B cell (primary cell): ENCODE data around the gene C2orf78. TPM values are rescaled to one million over a fixed set of nuclear protein-coding genes. Genes with fewer than 3 reads are reported as not detected.

Experiments used
- ATAC-seq: fragments of 200-7000 bp; cut with Tn5 transposase; one replicate; pipeline ENCODE4 v1.10.0; 2021; ENCODE audit warnings: low read depth, mild to moderate bottlenecking, moderate number of reproducible peaks, moderate library complexity
- CTCF ChIA-PET: fragments of 350-600 bp; sonication (Branson Sonifier 250); formaldehyde crosslinking; loops from one replicate; lab custom pipeline; 2021; ENCODE audit warnings: antibody characterized with exemption, inconsistent platforms; lab: Charles Lee
- POLR2A ChIA-PET: fragments of 350-600 bp; sonication (Branson Sonifier 250); formaldehyde crosslinking; loops from one replicate; lab custom pipeline; 2021; ENCODE audit warnings: antibody characterized with exemption; lab: Charles Lee
- DNase-seq: peaks from one replicate; pipeline ENCODE4 v3.0.0; 2013
- H2AFZ ChIP-seq: 2 replicates; pipeline ENCODE4 v1.6.1; 2012; ENCODE audit warnings: mild to moderate bottlenecking, low read depth, low read length; ENCODE audit not compliant: insufficient read depth, poor library complexity, severe bottlenecking
- H3K27ac ChIP-seq, 2 donors: 1 replicate in 1 of 2; 2 replicates in 1 of 2; pipeline ENCODE4 v1.5.1; 2012 to 2013; ENCODE audit warnings: low read length in 2 of 2, mild to moderate bottlenecking in 2 of 2, moderate library complexity in 1 of 2
- H3K27me3 ChIP-seq, 4 experiments: fragments of 200-600 bp in 1 of 4; sonication (generic) in 1 of 4; replicated peaks in 1 of 4; 1 replicate in 2 of 4; 2 replicates in 2 of 4; pipeline versions ENCODE4 v1.6.1 to v1.7.0; 2013 to 2016; ENCODE audit warnings: low read length in 3 of 4, mild to moderate bottlenecking in 2 of 4, mixed read lengths in 1 of 4, moderate library complexity in 1 of 4; ENCODE audit not compliant: insufficient read depth in 4 of 4, control insufficient read depth in 3 of 4; ENCODE audit errors: control extremely low read depth in 1 of 4
- H3K36me3 ChIP-seq, 2 experiments: replicated peaks in 1 of 2; 1 replicate in 1 of 2; 2 replicates in 1 of 2; pipeline versions ENCODE4 v1.6.1 to v1.7.1; 2013; ENCODE audit warnings: low read length in 1 of 2; ENCODE audit not compliant: insufficient read depth in 2 of 2, control insufficient read depth in 1 of 2; ENCODE audit errors: control extremely low read depth in 1 of 2, extremely low read depth in 1 of 2
- H3K4me1 ChIP-seq, 2 donors: fragments of 200-600 bp in 1 of 2; sonication (generic) in 1 of 2; 1 replicate in 1 of 2; 2 replicates in 1 of 2; pipeline versions ENCODE4 v1.5.1 to v1.6.1; 2013 to 2017; ENCODE audit warnings: low read length in 2 of 2; ENCODE audit not compliant: control insufficient read depth in 2 of 2, insufficient read depth in 2 of 2
- H3K4me2 ChIP-seq: replicated peaks from 2 replicates; pipeline ENCODE3; 2012; ENCODE audit warnings: mild to moderate bottlenecking, low read depth, low read length; ENCODE audit not compliant: poor library complexity, severe bottlenecking
- H3K4me3 ChIP-seq, 5 experiments: fragments of 200-600 bp in 1 of 5; sonication (generic) in 1 of 5; 1 replicate in 3 of 5; 2 replicates in 2 of 5; pipeline versions ENCODE4 v1.5.1 to v1.7.0; 2011 to 2016; ENCODE audit warnings: low read length in 4 of 5, mild to moderate bottlenecking in 4 of 5, low read depth in 2 of 5, control low read depth in 1 of 5, moderate library complexity in 1 of 5; ENCODE audit not compliant: insufficient read depth in 1 of 5; ENCODE audit errors: control extremely low read depth in 1 of 5, extremely low read depth in 1 of 5
- H3K79me2 ChIP-seq: fragments of 200-600 bp; sonication (generic); one replicate; pipeline ENCODE4 v1.6.0; 2016; ENCODE audit warnings: low read length; ENCODE audit not compliant: control insufficient read depth, insufficient read depth
- H3K9ac ChIP-seq: fragments of 200-600 bp; sonication (generic); 2 replicates; pipeline ENCODE4 v1.6.1; 2017; ENCODE audit warnings: mild to moderate bottlenecking, low read length, moderate library complexity
- H3K9me3 ChIP-seq, 3 donors: one replicate each; pipeline versions ENCODE4 v1.6.1 to v1.7.1; 2013; ENCODE audit warnings: low read length in 2 of 3; ENCODE audit not compliant: control insufficient read depth in 2 of 3, insufficient read depth in 1 of 3; ENCODE audit errors: control extremely low read depth in 1 of 3
- H4K20me1 ChIP-seq: 2 replicates; pipeline ENCODE4 v1.6.0; 2012; ENCODE audit warnings: mild to moderate bottlenecking, low read length; ENCODE audit not compliant: insufficient read depth, control insufficient read depth, poor library complexity, severe bottlenecking
- H3K27ac Mint-ChIP-seq: one replicate; pipeline ENCODE4 v1.8.0; 2021; ENCODE audit warnings: mixed read lengths
- H3K27me3 Mint-ChIP-seq: one replicate; pipeline ENCODE4 v1.8.0; 2021; ENCODE audit warnings: mixed read lengths
- H3K4me1 Mint-ChIP-seq: one replicate; pipeline ENCODE4 v1.8.0; 2021; ENCODE audit warnings: mixed read lengths
- H3K4me3 Mint-ChIP-seq: one replicate; pipeline ENCODE4 v1.8.0; 2021; ENCODE audit warnings: mixed read lengths
- H3K9me3 Mint-ChIP-seq: one replicate; pipeline ENCODE4 v1.8.0; 2022; ENCODE audit warnings: mixed read lengths; ENCODE audit not compliant: insufficient read depth
- EZH2 ChIP-seq: IDR thresholded peaks from 2 replicates; pipeline ENCODE4 v1.6.1; 2012; ENCODE audit warnings: borderline replicate concordance, low read depth, mild to moderate bottlenecking, moderate library complexity, low read length; ENCODE audit not compliant: insufficient read depth, poor library complexity, severe bottlenecking
- WGBS: methylation state at CpG from one replicate; pipeline ENCODE4 v1.1.5; 2013; ENCODE audit warnings: missing lambda C conversion rate; ENCODE audit not compliant: insufficient coverage; 5-methylcytosine and 5-hydroxymethylcytosine counted together
- intact Hi-C: fragments of 100-400 bp; cut with micrococcal nuclease; formaldehyde crosslinking; loops from one replicate; pipeline ENCODE4 v1.10.0; 2022
- polyA plus RNA-seq: library from polyadenylated mRNA; depleted of rRNA; stranded (reverse); fragments of >200 nt; gene quantifications from 2 replicates; pipeline ENCODE4 v1.2.3, GENCODE V29; 2012
- total RNA-seq, 2 donors: library from RNA; stranded (reverse); fragments of 120-200 nt in 1 of 2; gene quantifications; 1 replicate in 1 of 2; 2 replicates in 1 of 2; pipeline versions ENCODE4 v1.2.3 to v1.2.4, GENCODE V29; 2013 to 2022
- TF ChIP-seq, protein P1 (sequence below): fragments of 200-600 bp; IDR thresholded peaks from one replicate; pipeline ENCODE4 v1.8.0; 2022; ENCODE audit warnings: antibody characterized with exemption, mild to moderate bottlenecking

Gene C2orf78
- total and polyA plus RNA-seq, 2 donors (not counting 1 experiment from before 2014, with no cell fraction given): not detected

DNA sequence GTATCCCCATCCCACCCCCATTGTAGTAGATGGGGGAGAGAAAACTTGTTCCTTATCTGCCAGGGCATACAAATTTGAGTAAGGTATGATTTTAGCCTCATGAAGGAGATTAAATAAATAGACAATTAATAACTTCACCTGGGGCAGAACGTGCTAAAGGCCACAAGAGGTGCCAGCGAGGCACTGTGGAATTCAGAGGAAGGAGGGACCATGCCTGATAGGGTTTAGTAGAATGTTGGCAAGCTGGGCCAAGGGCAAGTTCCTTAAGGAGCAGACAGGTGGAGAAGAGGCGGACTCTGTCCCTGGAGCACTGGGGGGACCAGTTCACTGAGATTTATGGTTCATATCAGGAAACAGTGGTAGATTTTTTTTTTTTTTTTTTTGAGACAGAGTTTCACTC, 67.3 kb downstream of the C2orf78 start:
- no peak for TF ChIP-seq EZH2
- TF ChIP-seq, protein P1, sequence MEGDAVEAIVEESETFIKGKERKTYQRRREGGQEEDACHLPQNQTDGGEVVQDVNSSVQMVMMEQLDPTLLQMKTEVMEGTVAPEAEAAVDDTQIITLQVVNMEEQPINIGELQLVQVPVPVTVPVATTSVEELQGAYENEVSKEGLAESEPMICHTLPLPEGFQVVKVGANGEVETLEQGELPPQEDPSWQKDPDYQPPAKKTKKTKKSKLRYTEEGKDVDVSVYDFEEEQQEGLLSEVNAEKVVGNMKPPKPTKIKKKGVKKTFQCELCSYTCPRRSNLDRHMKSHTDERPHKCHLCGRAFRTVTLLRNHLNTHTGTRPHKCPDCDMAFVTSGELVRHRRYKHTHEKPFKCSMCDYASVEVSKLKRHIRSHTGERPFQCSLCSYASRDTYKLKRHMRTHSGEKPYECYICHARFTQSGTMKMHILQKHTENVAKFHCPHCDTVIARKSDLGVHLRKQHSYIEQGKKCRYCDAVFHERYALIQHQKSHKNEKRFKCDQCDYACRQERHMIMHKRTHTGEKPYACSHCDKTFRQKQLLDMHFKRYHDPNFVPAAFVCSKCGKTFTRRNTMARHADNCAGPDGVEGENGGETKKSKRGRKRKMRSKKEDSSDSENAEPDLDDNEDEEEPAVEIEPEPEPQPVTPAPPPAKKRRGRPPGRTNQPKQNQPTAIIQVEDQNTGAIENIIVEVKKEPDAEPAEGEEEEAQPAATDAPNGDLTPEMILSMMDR: peak; percentile 16
- Mint-ChIP-seq H3K27me3 (no peaks in the 10 kb centered on the region), H3K4me1 (peaks cover 2% of the 10 kb centered on the region), H3K9me3 (no peaks in the 10 kb centered on the region), H3K27ac (no peak overlapping the region), H3K4me3 (no peak overlapping the region)
- intact Hi-C loops: no loop called here
- Histone ChIP-seq H3K9ac (no peak overlapping the region), H3K4me1 (no peaks in the 10 kb centered on the region), H3K4me3 (no peak overlapping the region), H3K4me2 (no peak overlapping the region), H2AFZ (no peak overlapping the region), H3K27me3 (no peaks in the 10 kb centered on the region), H3K27ac (no peak overlapping the region), H3K9me3 (no peaks in the 10 kb centered on the region), H3K79me2 (no peaks in the 10 kb centered on the region), H4K20me1 (no peaks in the 10 kb centered on the region), H3K36me3 (peaks cover 7 to 86% of the 10 kb centered on the region in 2 experiments)
- DNase-seq (peak; percentile 17), ATAC-seq (no peak)
- ChIA-PET POLR2A (no interaction called here), CTCF (interaction anchor here (0.7 kb wide), 2 partner anchors 137 to 536 kb away, joined by 3 read pairs; no protein-coding TSS in a partner anchor)
- WGBS: 80% methylated on average over 3 of the region's 3 CpGs

DNA sequence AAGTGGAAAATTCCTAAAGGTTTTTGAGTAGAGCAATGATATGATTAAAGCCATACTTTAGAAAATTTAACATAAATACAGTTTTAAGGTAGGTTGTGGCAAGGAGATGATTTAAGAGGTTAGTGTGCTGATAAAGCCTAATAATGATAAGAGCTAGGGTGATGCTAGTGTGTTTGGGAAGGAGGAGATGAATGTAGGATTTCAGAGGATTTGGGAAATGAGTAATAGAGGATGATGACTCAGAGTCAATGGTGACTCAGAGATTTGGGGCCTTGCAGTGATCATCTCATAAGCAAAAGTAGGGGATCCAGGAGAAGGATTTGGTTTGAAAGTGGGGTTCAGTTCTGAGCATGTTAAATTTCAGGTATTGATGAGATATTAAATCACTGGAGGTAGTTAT, 68.0 kb downstream of the C2orf78 start:
- ChIA-PET CTCF (interaction anchor here (0.7 kb wide), 1 partner anchor 535 kb away, joined by 3 read pairs; no protein-coding TSS in a partner anchor), POLR2A (no interaction called here)
- H3K4me1 ChIP-seq: peaks cover 0 to 5% of the 10 kb centered on the region in 2 donors
- no peak for ATAC-seq
- Mint-ChIP-seq H3K4me1 (peaks cover 8% of the 10 kb centered on the region), H3K4me3 (no peak overlapping the region), H3K27ac (no peak overlapping the region), H3K9me3 (no peaks in the 10 kb centered on the region), H3K27me3 (no peaks in the 10 kb centered on the region)
- no peak overlapping the region for H3K9ac ChIP-seq
- peaks cover 6 to 86% of the 10 kb centered on the region in 2 experiments for H3K36me3 ChIP-seq
- no peak overlapping the region for H3K4me3 ChIP-seq
- no peak overlapping the region for H2AFZ ChIP-seq
- H3K79me2 ChIP-seq: no peaks in the 10 kb centered on the region
- no peaks in the 10 kb centered on the region for H3K27me3 ChIP-seq
- H3K4me2 ChIP-seq: no peak overlapping the region
- H3K9me3 ChIP-seq: no peaks in the 10 kb centered on the region
- H3K27ac ChIP-seq: no peak overlapping the region
- intact Hi-C loops: no loop called here
- DNase-seq: no peak
- H4K20me1 ChIP-seq: no peaks in the 10 kb centered on the region
- TF ChIP-seq, protein P1: no peak
- TF ChIP-seq EZH2: no peak
